ENCODE measurements around the gene KCNAB1.

- TF ChIP-seq, protein P1, sequence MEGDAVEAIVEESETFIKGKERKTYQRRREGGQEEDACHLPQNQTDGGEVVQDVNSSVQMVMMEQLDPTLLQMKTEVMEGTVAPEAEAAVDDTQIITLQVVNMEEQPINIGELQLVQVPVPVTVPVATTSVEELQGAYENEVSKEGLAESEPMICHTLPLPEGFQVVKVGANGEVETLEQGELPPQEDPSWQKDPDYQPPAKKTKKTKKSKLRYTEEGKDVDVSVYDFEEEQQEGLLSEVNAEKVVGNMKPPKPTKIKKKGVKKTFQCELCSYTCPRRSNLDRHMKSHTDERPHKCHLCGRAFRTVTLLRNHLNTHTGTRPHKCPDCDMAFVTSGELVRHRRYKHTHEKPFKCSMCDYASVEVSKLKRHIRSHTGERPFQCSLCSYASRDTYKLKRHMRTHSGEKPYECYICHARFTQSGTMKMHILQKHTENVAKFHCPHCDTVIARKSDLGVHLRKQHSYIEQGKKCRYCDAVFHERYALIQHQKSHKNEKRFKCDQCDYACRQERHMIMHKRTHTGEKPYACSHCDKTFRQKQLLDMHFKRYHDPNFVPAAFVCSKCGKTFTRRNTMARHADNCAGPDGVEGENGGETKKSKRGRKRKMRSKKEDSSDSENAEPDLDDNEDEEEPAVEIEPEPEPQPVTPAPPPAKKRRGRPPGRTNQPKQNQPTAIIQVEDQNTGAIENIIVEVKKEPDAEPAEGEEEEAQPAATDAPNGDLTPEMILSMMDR (conservative IDR thresholded peaks at IDR 0.05; ENCODE audit: low read depth, low read length), result no peak
- no peak for TF ChIP-seq EZH2 (IDR thresholded peaks at IDR 0.05; ENCODE audit: borderline replicate concordance, low read depth, low read length, poor library complexity, severe bottlenecking)
These were observed 85.8 kb downstream of the KCNAB1 start for GRCh38 chr3:156206157-156206556.
